Endodermal cell (in vitro differentiated cells): ENCODE results near the gene SLIT3. TPM values are rescaled to one million over a fixed set of nuclear protein-coding genes. Genes with fewer than 3 reads are reported as not detected.

Experiments used
- DNase-seq: peaks from one replicate; pipeline ENCODE4 v3.0.0-alpha.2; 2017
- H3K27ac ChIP-seq: 2 replicates; pipeline ENCODE4 v1.5.1; 2013; ENCODE audit warnings: mild to moderate bottlenecking, low read depth, low read length, moderate library complexity
- H3K27me3 ChIP-seq: 2 replicates; pipeline ENCODE4 v1.6.1; 2013; ENCODE audit warnings: mild to moderate bottlenecking, low read length, moderate library complexity; ENCODE audit not compliant: insufficient read depth, control insufficient read depth, poor library complexity, severe bottlenecking
- H3K36me3 ChIP-seq: 2 replicates; pipeline ENCODE4 v1.7.0; 2013; ENCODE audit warnings: mild to moderate bottlenecking, low read length, moderate library complexity; ENCODE audit not compliant: control insufficient read depth, insufficient read depth
- H3K4me1 ChIP-seq: one replicate; pipeline ENCODE4 v1.7.0; 2013; ENCODE audit warnings: low read length; ENCODE audit not compliant: control insufficient read depth, insufficient read depth
- H3K4me3 ChIP-seq: 2 replicates; pipeline ENCODE4 v1.5.1; 2013; ENCODE audit warnings: mild to moderate bottlenecking, low read length, moderate library complexity
- H3K9ac ChIP-seq: 2 replicates; pipeline ENCODE4 v1.6.1; 2013; ENCODE audit warnings: mild to moderate bottlenecking, low read length, moderate library complexity; ENCODE audit not compliant: poor library complexity, severe bottlenecking; ENCODE audit errors: extremely low read depth
- H3K9me3 ChIP-seq: 2 replicates; pipeline ENCODE4 v1.6.1; 2013; ENCODE audit warnings: mild to moderate bottlenecking, low read length, moderate library complexity; ENCODE audit not compliant: control insufficient read depth
- H3K27ac Mint-ChIP-seq: 2 replicates; pipeline ENCODE4 v1.8.0; 2020; ENCODE audit warnings: mixed read lengths
- H3K27me3 Mint-ChIP-seq: 2 replicates; pipeline ENCODE4 v1.8.0; 2021; ENCODE audit warnings: mild to moderate bottlenecking, mixed read lengths; ENCODE audit not compliant: insufficient read depth
- H3K36me3 Mint-ChIP-seq: 2 replicates; pipeline ENCODE4 v1.8.0; 2020; ENCODE audit warnings: low read depth, mixed read lengths
- H3K4me1 Mint-ChIP-seq: 2 replicates; pipeline ENCODE4 v1.8.0; 2020; ENCODE audit warnings: mixed read lengths
- H3K4me3 Mint-ChIP-seq: 2 replicates; pipeline ENCODE4 v1.8.0; 2020; ENCODE audit warnings: mild to moderate bottlenecking, moderate library complexity, mixed read lengths
- H3K9me3 Mint-ChIP-seq: 2 replicates; pipeline ENCODE4 v1.8.0; 2020; ENCODE audit warnings: mild to moderate bottlenecking, mixed read lengths
- CTCF ChIP-seq: fragments of 200-600 bp; sonication (generic); conservative IDR thresholded peaks from 2 replicates; pipeline ENCODE4 v1.5.0; 2021; ENCODE audit warnings: antibody characterized with exemption, mild to moderate bottlenecking
- WGBS, 2 experiments: methylation state at CpG; one replicate each; pipeline versions ENCODE4 v1.1.5 to v1.1.7; 2013; ENCODE audit warnings: missing lambda C conversion rate in 2 of 2, mixed read lengths in 1 of 2; ENCODE audit not compliant: insufficient coverage in 1 of 2, insufficient read length in 1 of 2; 5-methylcytosine and 5-hydroxymethylcytosine counted together
- total RNA-seq, 2 donors: library from RNA; stranded (reverse); fragmentation: NEBNext Ultra II Directional in 1 of 2; extraction: Animal tissue kit (Norgen Biotek cat#: 25700) in 1 of 2; gene quantifications; 2 replicates in 1 of 2; 3 replicates in 1 of 2; pipeline ENCODE4 v1.2.1, GENCODE V29; 2021

Gene SLIT3
- total RNA-seq, 2 donors from 2014 or later = 2.5 to 3.4 TPM

- Histone ChIP-seq H3K36me3 (no peaks in the 10 kb centered on the region), H3K9ac (no peak overlapping the region), H3K4me1 (no peaks in the 10 kb centered on the region), H3K27ac (no peak overlapping the region), H3K4me3 (no peak overlapping the region), H3K9me3 (no peaks in the 10 kb centered on the region), H3K27me3 (peaks cover 9% of the 10 kb centered on the region)
- peaks cover 24% of the 10 kb centered on the region for H3K4me1 Mint-ChIP-seq
- no peak for TF ChIP-seq CTCF
- no peak overlapping the region for H3K4me3 Mint-ChIP-seq
- no peak for DNase-seq
- H3K36me3 Mint-ChIP-seq = no peaks in the 10 kb centered on the region
- no peak overlapping the region for H3K27ac Mint-ChIP-seq
- WGBS, 2 experiments = 94% methylated on average over 3 of the region's 3 CpGs; no CpG with 5 or more reads in 1 of the 2 experiments
- no peaks in the 10 kb centered on the region for H3K9me3 Mint-ChIP-seq
- H3K27me3 Mint-ChIP-seq = peaks cover 11% of the 10 kb centered on the region
These were observed 328.2 kb downstream of the SLIT3 start for GRCh38 chr5:168972731-168973130.

- WGBS, 2 experiments = 91 to 100% methylated on average over 4 of the region's 4 CpGs
- no peaks in the 10 kb centered on the region for H3K36me3 Mint-ChIP-seq
These were observed 329.8 kb downstream of the SLIT3 start for GRCh38 chr5:168971100-168971499.

DNA sequence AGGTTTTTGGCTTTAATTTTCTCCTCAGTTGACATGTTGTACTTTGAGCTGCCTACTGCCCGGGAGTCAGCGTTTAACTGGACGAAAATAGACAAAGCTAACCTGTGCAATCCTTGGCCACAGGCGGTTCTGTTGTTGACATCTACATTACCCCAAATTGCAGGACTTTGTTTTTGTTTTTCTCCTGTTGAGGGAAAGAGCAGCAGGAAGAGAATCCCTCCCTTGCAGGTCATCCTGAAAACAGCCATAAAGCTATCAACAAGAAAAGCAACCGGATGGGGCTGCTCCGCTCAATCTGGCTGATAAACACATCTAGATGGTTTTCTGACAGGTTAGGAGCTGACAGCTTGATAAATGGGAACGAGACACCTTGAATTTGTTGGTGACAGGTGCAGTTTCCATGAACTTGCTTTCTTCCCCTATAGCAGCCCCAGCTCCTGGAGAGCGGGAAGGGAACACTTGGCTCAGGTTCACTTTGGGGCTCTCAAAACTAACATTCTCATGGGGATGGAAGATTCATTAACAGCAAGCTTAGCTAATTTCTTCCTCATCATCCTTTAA lies 331.5 kb downstream of the SLIT3 start:
- H3K27me3 Mint-ChIP-seq = peaks cover 7% of the 10 kb centered on the region
- WGBS, 2 experiments = 91% methylated on average over 4 to 8 of the region's 8 CpGs
- no peak overlapping the region for H3K9ac ChIP-seq

More at GRCh38 chr5:168971100-168971499, 329.8 kb downstream of the SLIT3 start:
- Histone ChIP-seq H3K4me1 (no peaks in the 10 kb centered on the region), H3K4me3 (no peak overlapping the region), H3K27ac (no peak overlapping the region), H3K9ac (no peak overlapping the region), H3K27me3 (peaks cover 9% of the 10 kb centered on the region), H3K9me3 (no peaks in the 10 kb centered on the region), H3K36me3 (no peaks in the 10 kb centered on the region)
- peaks cover 7% of the 10 kb centered on the region for H3K27me3 Mint-ChIP-seq
- no peak overlapping the region for H3K27ac Mint-ChIP-seq
- no peak overlapping the region for H3K4me3 Mint-ChIP-seq
- no peak for DNase-seq
- no peaks in the 10 kb centered on the region for H3K9me3 Mint-ChIP-seq
- TF ChIP-seq CTCF = no peak
- H3K4me1 Mint-ChIP-seq = peaks cover 18% of the 10 kb centered on the region

More for the DNA sequence above, 331.5 kb downstream of the SLIT3 start:
- Histone ChIP-seq H3K4me1 (no peaks in the 10 kb centered on the region), H3K36me3 (no peaks in the 10 kb centered on the region), H3K4me3 (no peak overlapping the region), H3K9me3 (no peaks in the 10 kb centered on the region), H3K27me3 (peaks cover 21% of the 10 kb centered on the region), H3K27ac (no peak overlapping the region)
- Mint-ChIP-seq H3K4me1 (peaks cover 13% of the 10 kb centered on the region), H3K9me3 (no peaks in the 10 kb centered on the region), H3K27ac (no peak overlapping the region), H3K4me3 (no peak overlapping the region), H3K36me3 (no peaks in the 10 kb centered on the region)
- TF ChIP-seq CTCF = no peak
- DNase-seq = no peak
